PC-3 (cell line): Measurements from ENCODE around the gene CHSY1. TPM values are rescaled to one million over a fixed set of nuclear protein-coding genes. Genes with fewer than 3 reads are reported as not detected.

Experiments used
- ATAC-seq: fragments of 200-7000 bp; cut with Tn5 transposase; 2 replicates; pipeline ENCODE4 v1.9.1; 2020; ENCODE audit warnings: mild to moderate bottlenecking, moderate library complexity
- BruUV-seq: library from RNA; stranded (reverse); fragments of 400-500 nt; replicated peaks from 2 replicates; lab custom pipeline; 2021; lab: Mats Ljungman, UMichigan
- CTCF ChIA-PET: fragments of 300-600 bp; sonication (Branson Sonifier 250); formaldehyde crosslinking; loops from one replicate; lab custom pipeline; 2022; ENCODE audit warnings: antibody characterized with exemption; lab: Charles Lee
- POLR2A ChIA-PET: fragments of 300-600 bp; sonication (Branson Sonifier 250); formaldehyde crosslinking; loops from one replicate; lab custom pipeline; 2022; ENCODE audit warnings: antibody characterized with exemption; ENCODE audit not compliant: unreplicated experiment; lab: Charles Lee
- DNase-seq: peaks from one replicate; pipeline ENCODE4 v3.0.0-alpha.2; 2015
- H2AFZ ChIP-seq: fragments of 300-600 bp; sonication (generic); 2 replicates; pipeline ENCODE4 v1.6.0; 2016; ENCODE audit warnings: antibody characterized with exemption, low read length
- H3F3A ChIP-seq: fragments of 300-600 bp; sonication (generic); one replicate; pipeline ENCODE4 v1.6.0; 2017; ENCODE audit warnings: antibody characterized with exemption, low read length, control low read depth, mild to moderate bottlenecking; ENCODE audit not compliant: unreplicated experiment
- H3K27ac ChIP-seq: fragments of 300-600 bp; sonication (generic); 2 replicates; pipeline ENCODE4 v1.5.1; 2016; ENCODE audit warnings: mild to moderate bottlenecking, low read length
- H3K27me3 ChIP-seq: fragments of 300-600 bp; sonication (generic); 2 replicates; pipeline ENCODE4 v1.6.1; 2016; ENCODE audit warnings: low read length, mixed read lengths
- H3K36me3 ChIP-seq: fragments of 300-600 bp; sonication (generic); 2 replicates; pipeline ENCODE4 v1.6.1; 2016; ENCODE audit warnings: low read depth, mixed run types, low read length, mixed read lengths
- H3K4me1 ChIP-seq: fragments of 300-600 bp; sonication (generic); 2 replicates; pipeline ENCODE4 v1.5.1; 2016; ENCODE audit warnings: low read length; ENCODE audit not compliant: insufficient read depth
- H3K4me2 ChIP-seq: fragments of 300-600 bp; sonication (generic); 2 replicates; pipeline ENCODE4 v1.6.0; 2016; ENCODE audit warnings: low read length
- H3K4me3 ChIP-seq: fragments of 300-600 bp; sonication (generic); 2 replicates; pipeline ENCODE4 v1.5.1; 2016; ENCODE audit warnings: mild to moderate bottlenecking, low read length, mixed read lengths
- H3K79me2 ChIP-seq: fragments of 300-600 bp; sonication (generic); 2 replicates; pipeline ENCODE4 v1.6.1; 2017; ENCODE audit warnings: low read length, mixed read lengths
- H3K9ac ChIP-seq: fragments of 300-600 bp; sonication (generic); 2 replicates; pipeline ENCODE4 v1.6.0; 2016; ENCODE audit warnings: mild to moderate bottlenecking, low read length
- H3K9me2 ChIP-seq: fragments of 300-600 bp; sonication (generic); replicated peaks from 2 replicates; pipeline ENCODE4 v1.6.1; 2016; ENCODE audit warnings: mixed run types, low read length, mixed read lengths
- H3K9me3 ChIP-seq: fragments of 300-600 bp; sonication (generic); 2 replicates; pipeline ENCODE4 v1.6.1; 2016; ENCODE audit warnings: low read length, mixed read lengths
- H4K20me1 ChIP-seq: fragments of 300-600 bp; sonication (generic); 2 replicates; pipeline ENCODE4 v1.6.1; 2016; ENCODE audit warnings: low read length, mixed read lengths
- EZH2 ChIP-seq: fragments of 300-600 bp; sonication (generic); IDR thresholded peaks from one replicate; pipeline ENCODE4 v1.6.1; 2017; ENCODE audit warnings: antibody characterized with exemption, mild to moderate bottlenecking, low read length; ENCODE audit not compliant: unreplicated experiment
- EZH2phosphoT487 ChIP-seq: fragments of 300-600 bp; sonication (generic); IDR thresholded peaks from 2 replicates; pipeline ENCODE4 v1.6.1; 2018; ENCODE audit warnings: mild to moderate bottlenecking, antibody characterized with exemption, low read length, borderline replicate concordance
- intact Hi-C: fragments of 100-400 bp; cut with micrococcal nuclease; formaldehyde crosslinking; loops from 2 replicates; pipeline ENCODE4 v1.9.0; 2023
- total RNA-seq: library from RNA; depleted of rRNA; stranded (reverse); fragments of >200 nt; gene quantifications from 2 replicates; pipeline ENCODE4 v1.2.3, GENCODE V29; 2014
- TF ChIP-seq, protein P1 (sequence below): fragments of 300-600 bp; sonication (generic); conservative IDR thresholded peaks from 2 replicates; pipeline ENCODE4 v1.5.1; 2017; ENCODE audit warnings: antibody characterized with exemption, low read depth, mild to moderate bottlenecking, low read length

The CHSY1 gene
- total RNA-seq, 1 experiment from 2014 or later, result 13.8 TPM

DNA sequence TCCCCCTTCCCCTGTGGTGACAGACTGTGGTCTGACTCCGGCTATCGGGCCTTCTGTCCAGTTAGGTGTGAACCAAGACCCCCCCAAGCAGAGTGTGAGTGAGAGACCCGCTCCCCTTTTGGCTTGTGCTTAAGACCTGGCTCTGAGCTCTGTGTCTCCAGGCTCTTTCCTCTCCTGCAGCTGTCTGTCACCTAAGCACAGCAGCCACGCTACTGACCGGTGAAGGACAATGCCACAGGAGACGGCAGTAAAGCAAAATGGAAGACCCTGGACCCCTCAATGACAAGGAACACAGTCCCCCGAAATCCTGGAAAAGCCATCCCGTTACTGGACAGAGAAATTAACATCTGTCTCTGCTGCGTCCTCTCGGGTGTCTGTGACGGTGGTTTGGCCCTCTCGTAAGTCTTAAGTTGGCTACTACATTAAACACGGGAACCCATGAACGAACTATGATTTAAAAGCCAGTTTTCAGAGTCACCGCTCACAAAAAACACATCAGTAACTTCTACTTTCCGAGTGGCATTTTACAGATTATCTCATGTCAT, 53.7 kb downstream of the CHSY1 start:
- H3K4me1 ChIP-seq, result peaks cover 33% of the 10 kb centered on the region
- no peak overlapping the region for H3K4me3 ChIP-seq
- no peaks in the 10 kb centered on the region for H3K9me3 ChIP-seq
- no peak overlapping the region for H3K9ac ChIP-seq
- TF ChIP-seq EZH2 (no peak), EZH2phosphoT487 (no peak)
- TF ChIP-seq, protein P1, sequence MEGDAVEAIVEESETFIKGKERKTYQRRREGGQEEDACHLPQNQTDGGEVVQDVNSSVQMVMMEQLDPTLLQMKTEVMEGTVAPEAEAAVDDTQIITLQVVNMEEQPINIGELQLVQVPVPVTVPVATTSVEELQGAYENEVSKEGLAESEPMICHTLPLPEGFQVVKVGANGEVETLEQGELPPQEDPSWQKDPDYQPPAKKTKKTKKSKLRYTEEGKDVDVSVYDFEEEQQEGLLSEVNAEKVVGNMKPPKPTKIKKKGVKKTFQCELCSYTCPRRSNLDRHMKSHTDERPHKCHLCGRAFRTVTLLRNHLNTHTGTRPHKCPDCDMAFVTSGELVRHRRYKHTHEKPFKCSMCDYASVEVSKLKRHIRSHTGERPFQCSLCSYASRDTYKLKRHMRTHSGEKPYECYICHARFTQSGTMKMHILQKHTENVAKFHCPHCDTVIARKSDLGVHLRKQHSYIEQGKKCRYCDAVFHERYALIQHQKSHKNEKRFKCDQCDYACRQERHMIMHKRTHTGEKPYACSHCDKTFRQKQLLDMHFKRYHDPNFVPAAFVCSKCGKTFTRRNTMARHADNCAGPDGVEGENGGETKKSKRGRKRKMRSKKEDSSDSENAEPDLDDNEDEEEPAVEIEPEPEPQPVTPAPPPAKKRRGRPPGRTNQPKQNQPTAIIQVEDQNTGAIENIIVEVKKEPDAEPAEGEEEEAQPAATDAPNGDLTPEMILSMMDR, result no peak
- ATAC-seq (no peak), DNase-seq (no peak)
- no peak overlapping the region for H3K27ac ChIP-seq
- H3F3A ChIP-seq, result peaks cover 9% of the 10 kb centered on the region
- POLR2A ChIA-PET, result no interaction called here
- no peaks in the 10 kb centered on the region for H3K9me2 ChIP-seq
- no peak overlapping the region for H2AFZ ChIP-seq
- no TSS peak for BruUV-seq
- intact Hi-C loops, result no loop called here
- H3K4me2 ChIP-seq, result no peak overlapping the region
- H3K79me2 ChIP-seq, result peaks cover 85% of the 10 kb centered on the region
- H4K20me1 ChIP-seq, result peaks cover 16% of the 10 kb centered on the region
- CTCF ChIA-PET, result no interaction called here
- H3K36me3 ChIP-seq, result no peaks in the 10 kb centered on the region
- no peaks in the 10 kb centered on the region for H3K27me3 ChIP-seq

- Histone ChIP-seq H3K9me2 (no peaks in the 10 kb centered on the region), H3K9me3 (no peaks in the 10 kb centered on the region), H3K27me3 (no peaks in the 10 kb centered on the region), H3K4me2 (no peak overlapping the region), H3K4me1 (peaks cover 16% of the 10 kb centered on the region), H2AFZ (no peak overlapping the region), H3K9ac (no peak overlapping the region), H3K27ac (no peak overlapping the region), H3K4me3 (no peak overlapping the region), H4K20me1 (peaks cover 9% of the 10 kb centered on the region), H3K36me3 (no peaks in the 10 kb centered on the region), H3K79me2 (peaks cover 97% of the 10 kb centered on the region), H3F3A (peaks cover 2% of the 10 kb centered on the region)
- TF ChIP-seq EZH2phosphoT487 (no peak), EZH2 (no peak)
- TF ChIP-seq, protein P1, result no peak
- CTCF ChIA-PET, result no interaction called here
- DNase-seq (no peak), ATAC-seq (no peak)
- no TSS peak for BruUV-seq
- intact Hi-C loops, result no loop called here
- POLR2A ChIA-PET, result no interaction called here
Measured at GRCh38 chr15:101194546-101195125, 57.2 kb downstream of the CHSY1 start.
